Measurements from ENCODE around the gene RNF169.

GRCh38 chr11:74749127-74749964, 697 bp downstream of the RNF169 start:
- TF ChIP-seq POLR2AphosphoS5 (IDR thresholded peaks at IDR 0.05; ENCODE audit: low read depth, low read length) (peak; percentile 23; the same call in 1 of the 2 replicates), POLR2A (IDR thresholded peaks at IDR 0.05; ENCODE audit: low read depth, low read length) (peak; percentile 79; the same call in 1 of the 2 replicates), TAF1 (IDR thresholded peaks at IDR 0.05; ENCODE audit: borderline replicate concordance, low read depth, low read length) (peak; percentile 13; the same call in 1 of the 2 replicates)
